GM12878 (cell line): ENCODE measurements around the gene SYT10. TPM values are rescaled to one million over a fixed set of nuclear protein-coding genes. Genes with fewer than 3 reads are reported as not detected.

Experiments
- ATAC-seq: fragments of 200-7000 bp; cut with Tn5 transposase; 3 replicates; pipeline ENCODE4 v1.9.1; 2020; ENCODE audit warnings: mild to moderate bottlenecking, moderate library complexity
- BruUV-seq: library from RNA; stranded (reverse); fragments of 400-500 nt; replicated peaks from 2 replicates; lab custom pipeline; 2021; lab: Mats Ljungman, UMichigan
- CTCF ChIA-PET: fragments of 300-600 bp; sonication (Branson Sonifier 250); formaldehyde crosslinking; extraction: SDS; loops from one replicate; lab custom pipeline; 2021; ENCODE audit warnings: inconsistent platforms; lab: Yijun Ruan, JAX
- POLR2A ChIA-PET: fragments of 350-600 bp; formaldehyde crosslinking; extraction: SDS; loops from one replicate; lab custom pipeline; 2021; ENCODE audit warnings: inconsistent platforms; lab: Charles Lee
- RAD21 ChIA-PET: fragments of 300-600 bp; sonication (Branson Sonifier 250); formaldehyde crosslinking; loops from one replicate; lab custom pipeline; 2023; ENCODE audit warnings: antibody characterized with exemption; ENCODE audit not compliant: unreplicated experiment; lab: Charles Lee
- SMC1A ChIA-PET: fragments of 300-600 bp; sonication (Branson Sonifier 250); formaldehyde crosslinking; loops from one replicate; lab custom pipeline; 2023; ENCODE audit not compliant: unreplicated experiment, uncharacterized antibody; lab: Charles Lee
- DNase-seq: peaks from one replicate; pipeline ENCODE4 v3.0.0-alpha.2; 2011; ENCODE audit warnings: low read depth, low spot score
- FAIRE-seq: peaks from 3 replicates; lab custom pipeline; 2011; peaks lifted over from hg19 to GRCh38; lab: Jason Lieb, UNC
- H2AFZ ChIP-seq: 2 replicates; pipeline ENCODE4 v1.6.0; 2011; ENCODE audit warnings: low read depth, low read length, control low read depth; ENCODE audit not compliant: control insufficient read depth
- H3K27ac ChIP-seq: 2 replicates; pipeline ENCODE4 v1.5.1; 2011; ENCODE audit warnings: control low read depth; ENCODE audit not compliant: control insufficient read depth, insufficient read depth
- H3K27me3 ChIP-seq, 2 experiments: replicated peaks in 1 of 2; 2 replicates each; pipeline versions ENCODE4 v1.6.0 to v1.6.1; 2011; ENCODE audit warnings: low read length in 1 of 2; ENCODE audit not compliant: control insufficient read depth in 2 of 2, insufficient read depth in 2 of 2
- H3K36me3 ChIP-seq, 2 experiments: 2 replicates each; pipeline ENCODE4 v1.5.1; 2011; ENCODE audit warnings: low read length in 1 of 2; ENCODE audit not compliant: control insufficient read depth in 2 of 2, insufficient read depth in 2 of 2
- H3K4me1 ChIP-seq: 2 replicates; pipeline ENCODE4 v1.6.1; 2011; ENCODE audit warnings: mild to moderate bottlenecking, low read length, moderate library complexity, mixed read lengths; ENCODE audit not compliant: control insufficient read depth, insufficient read depth
- H3K4me2 ChIP-seq: 2 replicates; pipeline ENCODE4 v1.6.0; 2011; ENCODE audit warnings: control low read depth; ENCODE audit not compliant: control insufficient read depth, insufficient read depth
- H3K4me3 ChIP-seq: fragments of 200-600 bp; sonication (generic); 2 replicates; pipeline ENCODE4 v1.5.1; 2016
- H3K79me2 ChIP-seq: 2 replicates; pipeline ENCODE4 v1.6.0; 2011; ENCODE audit warnings: low read length; ENCODE audit not compliant: control insufficient read depth, insufficient read depth
- H3K9ac ChIP-seq: 2 replicates; pipeline ENCODE4 v1.8.0; 2011; ENCODE audit warnings: low read length, control low read depth, mixed read lengths; ENCODE audit not compliant: control insufficient read depth, insufficient read depth
- H3K9me3 ChIP-seq: replicated peaks from 3 replicates; pipeline ENCODE4 v1.5.1; 2011; ENCODE audit warnings: mild to moderate bottlenecking, low read length; ENCODE audit not compliant: control insufficient read depth, insufficient read depth
- H4K20me1 ChIP-seq: 2 replicates; pipeline ENCODE4 v1.6.0; 2011; ENCODE audit not compliant: control insufficient read depth, insufficient read depth
- BACH1 ChIP-seq: fragments of 450-650 bp; IDR thresholded peaks from 2 replicates; pipeline ENCODE4 v1.6.1; 2017; ENCODE audit warnings: mild to moderate bottlenecking, borderline replicate concordance
- BCL11A ChIP-seq: IDR thresholded peaks from 2 replicates; pipeline ENCODE4 v1.6.1; 2011; ENCODE audit warnings: low read depth, low read length
- CTCF ChIP-seq, 3 experiments: IDR thresholded peaks in 2 of 3; conservative IDR thresholded peaks in 1 of 3; 2 replicates each; pipeline ENCODE4 v1.5.1; 2011; ENCODE audit warnings: low read depth in 3 of 3, low read length in 3 of 3, mild to moderate bottlenecking in 3 of 3, control low read depth in 2 of 3, moderate library complexity in 2 of 3, inconsistent platforms in 1 of 3, mixed read lengths in 1 of 3; ENCODE audit not compliant: control insufficient read depth in 2 of 3, insufficient read depth in 1 of 3; ENCODE audit errors: extremely low read depth in 1 of 3
- KAT2A ChIP-seq: conservative IDR thresholded peaks from 2 replicates; pipeline ENCODE4 v1.6.1; 2011; ENCODE audit warnings: low read depth, low read length; ENCODE audit not compliant: control insufficient read depth
- RBBP5 ChIP-seq: fragments of 200-600 bp; sonication (generic); conservative IDR thresholded peaks from 2 replicates; pipeline ENCODE4 v1.6.1; 2016
- REST ChIP-seq: IDR thresholded peaks from 2 replicates; pipeline ENCODE4 v1.6.1; 2012; ENCODE audit warnings: mild to moderate bottlenecking, low read depth, low read length
- STAT1 ChIP-seq: fragments of 450-650 bp; conservative IDR thresholded peaks from 2 replicates; pipeline ENCODE4 v1.6.1; 2014; ENCODE audit warnings: antibody characterized with exemption, mild to moderate bottlenecking
- TCF7 ChIP-seq: IDR thresholded peaks from 2 replicates; pipeline ENCODE4 v1.6.1; 2014; ENCODE audit warnings: antibody characterized with exemption, borderline replicate concordance
- USF1 ChIP-seq: IDR thresholded peaks from 2 replicates; pipeline ENCODE4 v1.6.1; 2011; ENCODE audit warnings: borderline replicate concordance, low read depth, mild to moderate bottlenecking, moderate library complexity, mixed read lengths, low read length; ENCODE audit not compliant: insufficient read depth; ENCODE audit errors: extremely low read length
- ZSCAN29 ChIP-seq: fragments of 450-650 bp; IDR thresholded peaks from 2 replicates; pipeline ENCODE4 v1.6.1; 2017; ENCODE audit warnings: mild to moderate bottlenecking, moderate library complexity
- WGBS: methylation state at CpG from one replicate; pipeline ENCODE4 v1.1.6; 2016; ENCODE audit warnings: low lambda C conversion rate; ENCODE audit not compliant: insufficient replicate concordance, insufficient coverage; ENCODE audit errors: missing lambda C conversion rate; 5-methylcytosine and 5-hydroxymethylcytosine counted together
- in situ Hi-C: fragments of 300-500 bp; cut with MboI; formaldehyde crosslinking; loops from 9 replicates; pipeline ENCODE4 v1.14.3; 2018; ENCODE audit warnings: mixed read lengths
- intact Hi-C: fragments of 100-400 bp; cut with micrococcal nuclease; formaldehyde crosslinking; loops from one replicate; pipeline ENCODE4 v1.14.2; 2022; ENCODE audit not compliant: unreplicated experiment
- polyA plus RNA-seq, 11 experiments: library from polyadenylated mRNA; depleted of rRNA in 4 of 11; unstranded in 6 of 11; stranded (reverse) in 5 of 11; fragments of >200 nt; fragmentation: Nextera tagmentation in 4 of 11; fragmentation: Illumina TruSeq in 1 of 11; extraction: Ambion mirVana in 4 of 11; extraction: Trizol in 1 of 11; gene quantifications; 1 replicate in 1 of 11; 2 replicates in 10 of 11; pipeline versions ENCODE4 v1.2.1 to v1.2.3, GENCODE V29; 2011 to 2016; ENCODE audit warnings: inconsistent platforms in 2 of 11, missing spikeins in 2 of 11, low read depth in 1 of 11
- total RNA-seq, 4 experiments: library from RNA; depleted of rRNA in 3 of 4; stranded (reverse); fragments of >200 nt in 3 of 4; fragmentation: Illumina TruSeq in 1 of 4; extraction: Trizol in 1 of 4; gene quantifications; 2 replicates each; pipeline versions ENCODE4 v1.2.1 to v1.2.3, GENCODE V29; 2013 to 2021
- TF ChIP-seq, protein P1 (sequence below): fragments of 150-350 bp; IDR thresholded peaks from 2 replicates; pipeline ENCODE4 v1.6.1; 2014; ENCODE audit warnings: mild to moderate bottlenecking, low read depth, low read length
- TF ChIP-seq, protein P2 (sequence below): fragments of 450-650 bp; IDR thresholded peaks from 2 replicates; pipeline ENCODE4 v1.6.1; 2017; ENCODE audit warnings: antibody characterized with exemption, mild to moderate bottlenecking, moderate library complexity

The SYT10 gene
- total and polyA plus RNA-seq, 10 of the 15 experiments (the other 5 are each of a cell fraction or from before 2014, with no cell fraction given) = 0.05 TPM; not detected in 9

DNA sequence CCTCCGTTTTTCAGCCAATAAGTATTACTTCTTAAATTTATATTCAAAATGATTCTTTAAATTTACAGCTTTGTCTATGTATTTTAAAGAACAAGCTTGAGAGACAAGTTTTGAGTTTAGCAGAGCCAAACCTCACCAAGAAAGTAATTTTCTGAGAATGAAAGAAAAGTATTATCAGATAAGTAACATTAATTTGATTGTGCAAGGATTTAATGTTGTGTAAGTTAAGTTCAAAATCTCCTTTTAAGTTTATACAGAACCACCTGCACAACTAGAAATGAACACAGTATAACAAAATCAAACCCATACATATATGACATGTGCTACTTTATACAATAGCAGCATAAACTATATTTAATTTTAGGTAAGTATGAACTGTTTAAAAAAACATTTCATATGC lies 63.5 kb downstream of the SYT10 start:
- ATAC-seq (no peak), DNase-seq (no peak), FAIRE-seq (no peak)
- no peaks in the 10 kb centered on the region for H3K36me3 ChIP-seq
- H3K27ac ChIP-seq = no peak overlapping the region
- H3K4me3 ChIP-seq = no peak overlapping the region
- TF ChIP-seq USF1 (no peak), CTCF (IDR thresholded peaks at IDR 0.05 in 2 of 3, conservative IDR thresholded peaks at IDR 0.05 in 1 of 3; ENCODE audit: control insufficient read depth in 2 of 3, extremely low read depth in 1 of 3, insufficient read depth in 1 of 3, low read depth in 3 of 3, low read length in 3 of 3) (no peak), TCF7 (no peak), BCL11A (no peak), ZSCAN29 (no peak), STAT1 (no peak), REST (no peak), KAT2A (no peak), RBBP5 (no peak), BACH1 (no peak)
- TF ChIP-seq, protein P1, sequence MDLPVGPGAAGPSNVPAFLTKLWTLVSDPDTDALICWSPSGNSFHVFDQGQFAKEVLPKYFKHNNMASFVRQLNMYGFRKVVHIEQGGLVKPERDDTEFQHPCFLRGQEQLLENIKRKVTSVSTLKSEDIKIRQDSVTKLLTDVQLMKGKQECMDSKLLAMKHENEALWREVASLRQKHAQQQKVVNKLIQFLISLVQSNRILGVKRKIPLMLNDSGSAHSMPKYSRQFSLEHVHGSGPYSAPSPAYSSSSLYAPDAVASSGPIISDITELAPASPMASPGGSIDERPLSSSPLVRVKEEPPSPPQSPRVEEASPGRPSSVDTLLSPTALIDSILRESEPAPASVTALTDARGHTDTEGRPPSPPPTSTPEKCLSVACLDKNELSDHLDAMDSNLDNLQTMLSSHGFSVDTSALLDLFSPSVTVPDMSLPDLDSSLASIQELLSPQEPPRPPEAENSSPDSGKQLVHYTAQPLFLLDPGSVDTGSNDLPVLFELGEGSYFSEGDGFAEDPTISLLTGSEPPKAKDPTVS = no peak
- TF ChIP-seq, protein P2, sequence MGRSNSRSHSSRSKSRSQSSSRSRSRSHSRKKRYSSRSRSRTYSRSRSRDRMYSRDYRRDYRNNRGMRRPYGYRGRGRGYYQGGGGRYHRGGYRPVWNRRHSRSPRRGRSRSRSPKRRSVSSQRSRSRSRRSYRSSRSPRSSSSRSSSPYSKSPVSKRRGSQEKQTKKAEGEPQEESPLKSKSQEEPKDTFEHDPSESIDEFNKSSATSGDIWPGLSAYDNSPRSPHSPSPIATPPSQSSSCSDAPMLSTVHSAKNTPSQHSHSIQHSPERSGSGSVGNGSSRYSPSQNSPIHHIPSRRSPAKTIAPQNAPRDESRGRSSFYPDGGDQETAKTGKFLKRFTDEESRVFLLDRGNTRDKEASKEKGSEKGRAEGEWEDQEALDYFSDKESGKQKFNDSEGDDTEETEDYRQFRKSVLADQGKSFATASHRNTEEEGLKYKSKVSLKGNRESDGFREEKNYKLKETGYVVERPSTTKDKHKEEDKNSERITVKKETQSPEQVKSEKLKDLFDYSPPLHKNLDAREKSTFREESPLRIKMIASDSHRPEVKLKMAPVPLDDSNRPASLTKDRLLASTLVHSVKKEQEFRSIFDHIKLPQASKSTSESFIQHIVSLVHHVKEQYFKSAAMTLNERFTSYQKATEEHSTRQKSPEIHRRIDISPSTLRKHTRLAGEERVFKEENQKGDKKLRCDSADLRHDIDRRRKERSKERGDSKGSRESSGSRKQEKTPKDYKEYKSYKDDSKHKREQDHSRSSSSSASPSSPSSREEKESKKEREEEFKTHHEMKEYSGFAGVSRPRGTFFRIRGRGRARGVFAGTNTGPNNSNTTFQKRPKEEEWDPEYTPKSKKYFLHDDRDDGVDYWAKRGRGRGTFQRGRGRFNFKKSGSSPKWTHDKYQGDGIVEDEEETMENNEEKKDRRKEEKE = no peak
- H3K79me2 ChIP-seq = no peaks in the 10 kb centered on the region
- CTCF ChIA-PET = no interaction called here
- no peaks in the 10 kb centered on the region for H3K4me1 ChIP-seq
- SMC1A ChIA-PET = no interaction called here
- in situ Hi-C loops = no loop called here
- H3K4me2 ChIP-seq = no peak overlapping the region
- H3K9me3 ChIP-seq = no peaks in the 10 kb centered on the region
- intact Hi-C loops = no loop called here
- H3K9ac ChIP-seq = no peak overlapping the region
- no TSS peak for BruUV-seq
- H3K27me3 ChIP-seq = no peaks in the 10 kb centered on the region
- H4K20me1 ChIP-seq = no peaks in the 10 kb centered on the region
- POLR2A ChIA-PET = no interaction called here
- 0% methylated on average over 1 of the region's 1 CpG for WGBS
- no peak overlapping the region for H2AFZ ChIP-seq
- RAD21 ChIA-PET = no interaction called here
